GM19035 (cell line): ENCODE results near the gene SPEM2.

Experiments used
- ATAC-seq: cut with Tn5 transposase; IDR thresholded peaks from one replicate; pipeline ENCODE4 v1.9.1; 2021; ENCODE audit not compliant: unreplicated experiment

Gene SPEM2

DNA sequence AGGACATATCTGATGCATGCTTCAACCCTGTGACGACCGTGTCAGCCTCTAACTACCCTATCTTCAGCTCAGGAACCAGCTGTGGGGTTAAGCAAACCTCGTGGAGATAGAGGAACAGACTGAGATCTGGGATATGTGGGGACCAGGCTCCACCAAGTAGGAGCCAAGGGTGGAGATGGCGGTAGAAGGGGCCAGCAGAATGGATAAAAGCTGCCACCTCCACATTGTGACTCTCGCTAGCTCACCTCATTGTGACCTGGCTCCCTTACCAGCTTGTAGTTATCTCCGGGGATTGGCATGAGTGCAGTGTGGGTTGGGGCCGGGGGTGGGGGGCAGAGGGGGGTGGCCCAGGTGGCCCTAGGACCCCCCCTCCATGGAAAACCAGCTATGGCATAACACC lies at the start of gene SPEM2:
Gene SPEM2 (plus strand): TSS at position 301 of the 400 bp plus-strand sequence. CDS start 73 bp downstream, at position 374.
- ATAC-seq: no peak

DNA sequence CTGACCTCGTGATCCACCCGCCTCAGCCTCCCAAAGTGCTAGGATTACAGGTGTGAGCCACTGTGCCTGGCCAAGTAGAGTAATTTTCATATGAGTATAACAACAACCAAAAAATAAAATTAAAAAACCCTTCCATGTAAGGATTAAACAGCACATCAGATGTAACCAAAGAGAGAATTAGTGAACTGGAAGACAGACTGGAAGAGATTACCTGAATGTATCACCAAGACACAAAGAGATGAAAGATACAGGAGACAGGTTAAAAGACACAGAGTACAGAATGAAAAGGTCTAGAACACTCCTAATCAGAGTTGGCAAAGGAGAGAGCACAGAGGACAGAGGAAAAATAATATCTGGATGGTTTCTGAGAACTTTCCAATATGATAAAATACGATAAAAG lies 46.3 kb upstream of the SPEM2 start:
- ATAC-seq: no peak

DNA sequence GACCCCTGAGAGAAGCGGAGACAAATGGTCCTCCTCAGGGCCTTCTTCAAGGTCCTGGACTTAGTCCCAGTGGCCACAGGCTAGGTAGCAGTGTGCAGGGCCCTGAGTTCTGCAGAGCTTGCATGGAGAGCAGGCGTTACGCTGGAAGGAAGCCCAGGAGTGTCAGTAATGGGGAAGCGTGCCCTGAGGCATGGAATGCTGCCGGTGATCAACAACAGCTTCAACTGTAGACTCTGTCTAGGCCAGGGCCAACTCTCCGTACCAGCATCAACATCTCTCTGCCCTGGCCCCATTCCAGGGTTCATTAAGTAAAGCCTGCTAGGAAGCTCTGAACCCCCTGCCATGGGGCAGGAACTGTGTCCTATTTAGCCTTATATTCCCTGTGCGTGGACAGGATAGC lies 45.1 kb upstream of the SPEM2 start:
- ATAC-seq: no peak

DNA sequence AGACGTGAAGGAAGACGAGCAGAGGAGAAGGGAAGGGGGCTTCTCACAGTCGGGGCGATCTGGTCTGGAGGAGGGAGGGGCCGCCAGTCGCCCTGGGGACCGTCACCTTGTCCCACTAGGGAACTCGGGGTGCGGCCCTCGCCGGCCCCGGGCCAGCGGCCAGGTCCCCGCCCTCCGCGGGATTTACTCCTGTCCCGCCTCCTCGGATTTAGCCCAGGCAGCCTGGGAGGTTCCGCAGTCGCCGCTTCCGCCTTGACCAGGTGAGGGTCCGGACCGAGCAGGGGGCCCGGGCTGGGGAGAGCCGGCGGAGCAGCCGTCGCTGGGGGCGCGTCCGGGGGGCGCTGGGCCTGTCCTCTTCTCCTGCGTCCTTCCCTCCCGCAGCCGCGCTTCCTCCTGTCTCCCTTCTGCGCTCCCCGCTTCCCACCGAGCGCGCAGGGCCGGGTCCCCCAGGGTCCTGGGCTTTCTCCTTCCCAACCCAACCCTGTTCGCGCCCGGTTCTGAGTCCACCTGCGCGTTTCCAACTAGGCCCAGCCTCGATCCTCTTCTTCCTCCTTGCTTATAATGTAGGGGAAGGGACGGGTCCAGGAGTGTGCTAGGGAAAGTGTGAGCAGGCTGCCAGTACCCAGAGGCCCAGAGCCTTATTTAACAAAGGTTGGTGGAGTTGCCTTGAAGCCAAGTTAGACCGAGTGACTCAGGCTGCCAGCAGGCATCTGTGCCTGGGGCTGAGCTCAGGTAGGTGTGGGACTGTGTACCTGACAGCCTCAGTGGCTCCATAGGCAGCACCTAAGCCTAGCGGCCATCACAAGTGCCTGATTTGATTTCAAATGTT lies 44.3 kb upstream of the SPEM2 start, which contains the start of gene TNK1:
Gene TNK1 (plus strand): TSS at position 235 of the 829 bp plus-strand sequence. CDS start 1,838 bp downstream, outside the sequence.
- ATAC-seq: no peak

DNA sequence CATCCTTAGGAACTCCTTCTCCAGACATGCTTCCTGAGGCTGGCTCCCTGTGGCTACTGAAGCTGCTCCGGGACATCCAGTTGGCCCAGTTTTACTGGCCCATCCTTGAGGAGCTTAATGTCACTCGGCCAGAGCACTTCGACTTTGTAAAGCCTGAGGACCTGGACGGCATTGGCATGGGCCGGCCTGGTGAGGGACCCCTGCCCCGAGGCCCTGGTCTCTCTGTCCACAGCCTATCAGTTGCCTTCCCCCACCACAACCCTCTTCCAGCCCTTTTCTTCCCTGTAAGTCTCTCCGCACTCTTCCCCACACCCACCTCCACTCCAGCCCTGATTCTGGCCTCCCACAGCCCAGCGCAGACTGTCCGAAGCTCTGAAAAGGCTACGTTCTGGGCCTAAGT lies 42.5 kb upstream of the SPEM2 start:
- no peak for ATAC-seq

DNA sequence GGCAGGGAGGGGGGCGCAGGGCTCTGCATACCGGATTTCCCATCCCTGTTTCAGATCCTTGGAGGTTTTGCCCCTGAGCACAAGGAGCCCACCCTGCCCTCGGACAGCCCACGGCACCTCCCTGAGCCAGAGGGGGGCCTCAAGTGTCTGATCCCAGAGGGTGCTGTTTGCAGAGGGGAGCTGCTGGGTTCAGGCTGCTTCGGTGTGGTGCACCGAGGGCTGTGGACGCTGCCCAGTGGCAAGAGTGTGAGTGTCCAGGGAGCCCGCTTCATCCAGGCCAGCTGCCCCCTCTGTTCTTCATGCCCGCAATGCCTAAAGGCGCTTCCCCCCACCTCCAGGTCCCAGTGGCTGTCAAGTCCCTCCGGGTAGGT lies 42.1 kb upstream of the SPEM2 start:
- no peak for ATAC-seq

DNA sequence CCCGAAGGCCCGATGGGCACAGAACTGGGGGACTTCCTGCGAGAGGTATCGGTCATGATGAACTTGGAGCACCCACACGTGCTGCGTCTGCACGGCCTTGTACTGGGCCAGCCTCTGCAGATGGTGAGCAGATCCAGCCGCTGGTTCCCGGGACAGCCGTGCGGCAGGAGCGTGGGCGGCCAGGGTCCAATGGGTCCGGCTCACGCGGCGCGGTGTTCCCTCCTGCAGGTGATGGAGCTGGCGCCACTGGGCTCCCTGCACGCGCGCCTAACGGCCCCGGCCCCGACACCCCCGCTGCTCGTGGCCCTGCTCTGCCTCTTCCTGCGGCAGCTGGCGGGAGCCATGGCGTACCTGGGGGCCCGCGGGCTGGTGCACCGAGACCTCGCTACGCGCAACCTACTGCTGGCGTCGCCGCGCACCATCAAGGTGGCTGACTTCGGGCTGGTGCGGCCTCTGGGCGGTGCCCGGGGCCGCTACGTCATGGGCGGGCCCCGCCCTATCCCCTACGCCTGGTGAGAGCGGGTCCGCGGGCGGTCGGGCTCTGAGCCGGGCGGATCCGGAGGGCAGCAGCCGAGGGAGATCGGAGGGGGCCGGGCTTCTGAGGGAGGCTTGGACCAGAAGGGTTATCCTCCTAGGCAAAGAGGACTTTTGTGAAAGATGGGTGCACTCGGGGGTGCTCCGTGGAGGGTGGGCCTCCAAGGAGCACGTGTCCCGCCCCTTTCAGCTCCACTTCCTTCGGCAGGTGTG lies 41.5 kb upstream of the SPEM2 start:
- ATAC-seq: peak; percentile 68

DNA sequence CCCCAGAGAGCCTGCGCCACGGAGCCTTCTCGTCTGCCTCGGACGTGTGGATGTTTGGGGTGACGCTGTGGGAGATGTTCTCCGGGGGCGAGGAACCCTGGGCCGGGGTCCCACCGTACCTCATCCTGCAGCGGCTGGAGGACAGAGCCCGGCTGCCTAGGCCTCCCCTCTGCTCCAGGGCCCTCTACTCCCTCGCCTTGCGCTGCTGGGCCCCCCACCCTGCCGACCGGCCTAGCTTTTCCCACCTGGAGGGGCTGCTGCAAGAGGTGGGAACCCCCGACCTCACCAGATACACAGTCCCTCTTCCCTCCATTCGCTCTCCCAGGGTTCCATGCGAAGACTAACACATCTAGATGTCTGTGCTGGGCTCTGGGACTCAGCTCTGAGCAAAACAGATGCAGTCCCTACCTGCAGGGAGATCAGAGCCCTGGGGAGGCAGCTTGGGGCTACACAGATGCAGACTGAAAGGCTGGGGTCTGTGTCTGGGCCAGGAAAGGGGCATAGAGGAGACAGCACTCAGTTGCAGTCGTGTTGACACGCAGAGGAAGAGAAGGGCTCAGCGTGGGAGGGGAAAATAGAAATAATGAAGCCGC lies 40.8 kb upstream of the SPEM2 start:
- no peak for ATAC-seq

DNA sequence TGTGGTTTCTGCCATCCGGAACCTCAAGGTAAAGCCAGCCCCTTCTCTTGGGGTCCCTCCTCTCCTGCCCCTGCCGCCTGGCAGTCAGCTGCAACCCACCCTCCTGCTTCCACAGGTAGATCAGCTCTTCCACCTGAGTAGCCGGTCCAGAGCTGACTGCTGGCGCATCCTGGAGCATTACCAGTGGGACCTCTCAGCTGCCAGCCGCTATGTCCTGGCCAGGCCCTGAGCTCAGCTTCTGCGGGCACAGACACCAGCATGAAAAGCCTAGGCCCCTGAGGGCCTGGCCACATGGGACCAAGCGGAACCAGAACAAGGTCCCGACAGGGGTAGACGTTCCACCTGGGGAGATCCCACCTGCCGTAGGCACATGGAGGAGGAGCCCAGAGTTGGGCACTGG lies 36.6 kb upstream of the SPEM2 start:
- no peak for ATAC-seq

DNA sequence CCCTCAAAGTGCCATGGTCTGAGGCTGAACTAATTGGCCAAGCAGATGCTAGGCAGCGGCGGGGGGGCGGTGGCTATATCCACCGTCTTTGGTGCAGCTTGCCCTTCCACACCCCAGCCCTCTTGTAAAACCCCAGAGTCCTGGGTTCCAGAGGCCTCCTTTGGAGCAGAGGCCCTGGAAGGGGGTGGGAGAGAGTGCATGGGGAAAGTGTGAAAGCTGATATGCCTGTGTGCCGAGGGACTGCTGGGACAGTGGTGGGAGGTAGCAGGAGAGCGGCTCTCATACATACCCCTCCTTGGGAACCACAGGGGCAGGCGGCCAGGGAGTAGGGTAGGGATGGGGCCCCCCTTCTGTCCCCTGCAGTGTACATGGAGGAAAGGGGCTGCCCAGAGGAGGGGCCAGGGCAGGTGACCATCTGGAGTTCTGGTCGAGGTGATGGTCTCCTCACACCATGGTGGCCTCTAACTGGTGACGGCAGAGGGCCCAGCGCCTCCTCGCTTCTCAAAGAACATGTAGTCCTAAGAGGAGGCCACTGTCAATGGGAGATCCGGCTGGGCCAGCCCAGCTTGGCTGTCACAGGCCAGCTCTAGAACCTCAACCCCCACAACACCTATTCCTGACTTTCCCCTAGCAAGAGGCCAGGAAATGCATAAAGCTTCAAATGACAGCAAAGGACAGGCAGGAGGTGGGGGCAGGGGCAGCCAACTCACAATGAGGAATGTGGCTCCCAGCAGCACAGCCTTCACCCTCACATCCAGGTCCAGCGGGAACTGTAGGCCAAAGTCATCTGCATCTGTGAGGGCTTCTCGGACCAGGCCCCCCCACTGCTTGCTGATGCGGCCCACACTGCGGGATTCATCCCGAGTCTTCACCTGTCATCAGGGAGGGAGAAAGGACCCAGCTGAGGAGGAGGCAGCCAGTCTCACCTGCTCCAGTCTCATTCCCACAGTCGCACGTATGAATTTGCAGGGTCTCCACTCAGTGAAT lies 35.2 kb upstream of the SPEM2 start:
- no peak for ATAC-seq

DNA sequence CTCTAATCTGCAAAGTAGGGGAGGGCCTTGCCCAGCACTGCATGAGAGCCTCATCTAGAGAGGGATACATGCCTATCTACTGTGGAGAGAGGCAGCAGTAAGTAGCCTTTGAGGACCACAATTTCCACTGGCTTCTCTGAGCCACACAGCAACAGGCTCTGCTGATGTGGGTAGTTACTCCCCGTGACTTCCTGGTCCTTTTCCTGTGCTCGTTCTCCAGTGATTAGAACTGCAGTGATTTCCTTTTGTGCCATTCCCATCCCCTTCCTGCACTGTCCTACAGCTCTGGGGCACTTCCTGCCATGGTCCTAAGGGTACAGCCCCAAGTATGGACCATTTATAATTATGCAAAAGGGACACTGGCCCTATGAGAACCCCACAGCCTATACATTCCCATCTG lies 34.1 kb upstream of the SPEM2 start:
- no peak for ATAC-seq

DNA sequence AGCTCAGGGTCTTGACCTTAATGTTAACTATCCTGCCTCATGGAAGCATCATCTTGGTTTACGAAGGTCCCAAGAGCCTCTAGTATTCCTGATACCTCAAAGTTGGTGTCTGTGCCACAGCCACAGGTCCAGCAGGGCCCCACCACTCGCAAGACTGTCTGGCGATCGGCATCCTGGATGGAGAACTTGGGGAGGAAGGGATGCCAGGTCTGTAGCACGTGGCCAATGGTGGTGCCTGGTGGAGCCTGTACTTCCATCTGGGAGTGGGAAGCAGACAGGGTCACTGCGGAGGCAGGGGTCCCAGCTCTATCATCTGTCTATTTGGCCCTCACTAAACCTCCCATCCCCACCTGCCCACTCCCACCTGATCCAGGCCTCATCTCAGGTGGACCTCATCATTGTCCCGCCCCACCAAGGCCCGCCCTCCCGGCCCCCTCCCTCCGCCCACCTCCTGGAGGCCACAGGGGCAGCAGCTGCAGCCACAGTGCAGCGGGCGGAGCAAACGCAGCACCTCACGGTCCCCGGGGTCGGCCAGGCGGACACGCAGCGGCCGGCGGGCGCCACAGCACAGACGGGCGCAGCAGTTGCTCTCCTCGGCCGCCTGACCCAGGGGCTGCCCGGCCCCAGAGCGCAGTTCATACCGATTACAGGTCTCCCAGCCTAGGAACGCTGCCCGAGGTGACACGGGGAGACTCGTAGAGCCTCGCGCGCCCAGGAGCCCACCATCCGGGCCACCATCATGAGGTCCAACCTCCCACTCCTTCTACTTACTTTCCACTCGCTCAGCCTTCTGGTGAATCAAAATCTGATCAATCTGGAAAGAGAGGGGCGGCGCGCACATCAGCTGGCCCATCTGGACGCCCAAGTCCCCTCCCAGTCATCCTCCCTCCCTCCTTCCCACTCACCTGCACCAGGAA lies 32.5 kb upstream of the SPEM2 start:
- ATAC-seq: no peak

DNA sequence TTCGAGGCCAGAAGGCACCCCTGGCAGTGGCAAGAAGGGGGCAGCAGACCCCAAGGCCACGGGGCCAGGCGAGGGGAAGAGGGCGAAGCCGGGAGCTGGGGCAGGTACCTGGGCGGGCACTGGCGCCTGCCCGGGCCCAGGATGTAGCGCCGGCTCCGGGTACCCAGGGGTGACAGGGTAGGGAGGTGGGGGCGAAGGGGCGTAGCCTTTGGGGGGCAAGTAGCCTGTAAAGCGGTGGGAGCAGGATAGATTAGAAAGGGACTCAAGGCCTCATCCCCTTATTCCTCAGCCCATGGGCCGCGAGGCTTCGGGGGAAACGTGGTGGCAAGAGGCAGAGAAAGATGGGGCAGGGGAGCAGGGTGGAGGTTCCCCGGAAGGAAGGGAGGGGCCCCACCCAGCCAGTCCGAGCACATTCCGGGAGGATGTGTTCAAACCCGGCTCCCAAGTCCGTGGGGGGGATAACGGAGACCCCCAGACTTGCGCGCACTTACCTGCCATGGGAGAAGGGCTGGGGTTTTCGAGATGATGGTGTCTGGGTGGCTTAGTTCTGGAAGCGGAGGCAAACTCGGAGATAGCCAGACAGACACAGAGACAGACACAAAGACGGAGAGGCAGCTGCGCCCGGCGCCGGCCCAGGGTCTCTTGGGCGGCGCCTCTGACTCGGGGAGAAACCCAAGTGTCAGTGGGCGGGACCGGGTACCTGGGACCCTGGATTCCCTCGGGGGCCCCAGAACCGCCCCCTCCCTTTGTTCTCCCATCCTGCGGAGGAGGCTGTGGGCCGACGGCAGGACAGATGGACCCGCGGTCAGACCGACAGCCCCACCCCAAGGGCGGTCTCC lies 31.6 kb upstream of the SPEM2 start:
- peak; percentile 44 for ATAC-seq

DNA sequence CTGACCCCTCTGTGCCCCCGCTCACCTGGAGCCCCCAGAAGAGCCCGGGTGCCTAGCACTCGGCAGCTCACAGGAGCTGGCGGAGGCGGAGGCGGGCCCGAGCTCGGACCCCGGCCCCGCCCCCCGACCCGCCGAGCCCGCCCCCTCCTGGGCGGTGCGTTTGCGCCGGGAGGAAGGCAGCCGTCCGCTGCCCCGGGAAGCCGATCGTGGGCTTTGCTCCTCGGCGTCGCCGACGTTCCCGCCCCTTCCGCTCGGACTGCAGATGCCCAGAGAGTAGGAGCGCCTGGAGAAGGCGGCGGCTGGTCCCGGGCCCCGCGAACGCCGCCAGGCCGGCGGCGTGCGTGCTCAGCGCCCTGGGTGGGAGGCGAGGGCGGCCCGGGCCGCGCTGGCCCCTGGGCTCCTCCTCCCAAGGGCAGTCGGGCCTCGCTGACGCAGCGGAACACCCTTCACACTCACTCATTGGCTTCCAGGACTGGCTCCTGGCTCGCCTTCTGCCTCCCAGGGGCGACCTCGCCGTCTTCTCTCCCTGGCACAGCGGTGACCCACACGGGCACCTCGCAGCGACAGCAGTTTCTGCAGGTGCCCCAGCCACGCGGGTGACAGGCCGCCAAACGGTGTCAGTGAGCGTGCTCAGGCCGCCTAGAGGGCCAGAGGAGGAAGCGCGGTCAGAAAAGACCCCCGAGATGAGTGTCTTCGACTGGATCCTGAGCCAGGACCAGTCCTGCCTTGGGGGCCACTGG lies 30.8 kb upstream of the SPEM2 start, which contains the start of gene PLSCR3:
Gene PLSCR3 (minus strand): TSS at position 74 of the 740 bp plus-strand sequence. CDS start 415 bp downstream, outside the sequence.
- peak; percentile 81 for ATAC-seq

DNA sequence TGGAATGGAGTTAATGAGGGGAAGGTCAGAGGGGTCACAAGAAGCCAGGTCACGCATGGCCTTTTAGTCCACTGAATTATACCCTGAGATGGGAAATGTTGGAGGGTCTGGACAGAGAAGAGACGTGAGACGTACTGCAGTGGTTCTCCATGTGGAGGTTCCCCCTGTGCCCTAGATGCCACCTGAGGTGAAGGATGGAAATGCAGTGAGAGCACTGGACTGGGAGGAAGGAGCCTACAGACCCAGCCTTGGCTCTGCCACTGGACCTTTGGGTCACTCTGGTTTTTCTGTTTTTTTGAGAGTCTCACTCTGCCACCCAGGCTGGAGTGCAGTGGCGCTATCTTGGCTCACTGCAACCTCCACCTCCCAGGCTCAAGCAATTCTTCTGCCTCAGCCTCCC lies 29.3 kb upstream of the SPEM2 start:
- no peak for ATAC-seq

DNA sequence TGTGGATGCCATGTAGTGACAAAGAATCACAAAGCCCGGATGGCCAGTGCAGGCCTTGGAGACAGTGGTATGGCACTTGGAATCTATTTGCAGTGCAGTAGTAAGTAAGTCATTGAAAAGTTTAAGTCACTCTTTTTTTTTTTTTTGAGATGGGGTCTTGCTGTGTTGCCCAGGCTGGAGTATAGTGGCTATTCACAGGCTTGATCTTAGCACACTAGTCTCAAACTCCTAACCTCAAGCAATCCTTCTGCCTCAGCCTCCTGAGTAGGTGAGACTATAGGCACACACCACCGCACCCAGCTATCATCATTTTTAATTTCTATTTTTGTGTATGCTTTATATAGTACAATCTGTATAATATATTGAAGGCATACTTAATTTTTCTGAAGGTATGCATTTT lies 26.8 kb upstream of the SPEM2 start:
- no peak for ATAC-seq

DNA sequence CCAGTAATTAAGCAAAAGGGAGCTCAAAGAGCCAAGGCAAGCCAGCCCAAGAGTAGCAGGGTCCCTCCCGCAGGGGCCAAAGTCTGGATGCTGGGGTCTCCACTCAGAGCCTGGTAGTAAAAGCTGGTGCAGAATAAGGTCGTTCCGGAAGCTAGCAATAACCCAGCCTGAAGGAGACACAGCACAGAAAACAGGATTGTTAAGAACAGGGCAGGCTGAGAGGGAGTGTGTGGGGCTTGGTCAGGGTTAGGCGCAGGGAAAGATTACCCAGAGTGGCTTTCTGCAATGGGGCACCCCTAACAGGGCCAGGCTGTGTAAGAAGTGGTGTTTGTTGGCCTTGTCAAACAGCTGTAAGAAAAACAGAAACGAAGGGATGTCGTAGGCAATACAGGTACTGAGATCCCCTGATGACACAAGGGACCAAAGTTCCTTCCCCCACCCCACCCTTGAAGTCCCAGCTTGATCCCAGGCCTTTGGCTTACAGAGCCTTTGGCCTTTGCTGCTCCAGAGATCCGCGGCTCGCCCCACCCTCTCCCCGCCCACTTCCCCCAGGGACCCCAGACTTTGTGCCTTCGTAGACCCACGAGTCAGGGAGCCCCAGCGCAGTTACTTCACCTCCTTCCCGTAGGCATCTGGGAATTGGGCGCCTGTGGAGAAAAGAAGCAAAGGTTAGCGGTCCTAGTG lies 22.2 kb upstream of the SPEM2 start:
- ATAC-seq: no peak

DNA sequence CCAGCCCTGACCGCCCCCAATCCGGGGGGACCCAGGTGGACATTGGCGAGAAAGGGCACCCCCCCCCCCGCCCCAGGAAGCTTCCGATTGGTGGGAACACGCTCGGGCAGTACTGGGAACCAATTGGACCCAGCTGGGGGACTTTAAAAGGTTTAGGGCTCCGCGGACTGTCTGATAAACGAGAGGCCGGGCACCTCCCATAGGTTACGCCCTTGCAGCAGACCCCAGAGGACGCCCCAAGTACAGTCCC lies 21.8 kb upstream of the SPEM2 start:
- ATAC-seq: no peak
